NOMO-1 treated with dmso at 0.1 percent for 144 hours (cell line): ENCODE data around the gene MTARC1.

Experiments used
- DNase-seq: peaks from one replicate; lab custom pipeline; 2025; ENCODE audit not compliant: unreplicated experiment; lab: John Stamatoyannopoulos, UW

Gene MTARC1

GRCh38 chr1:220828950-220829586 lies 42.4 kb downstream of the MTARC1 start:
- DNase-seq = no peak

DNA sequence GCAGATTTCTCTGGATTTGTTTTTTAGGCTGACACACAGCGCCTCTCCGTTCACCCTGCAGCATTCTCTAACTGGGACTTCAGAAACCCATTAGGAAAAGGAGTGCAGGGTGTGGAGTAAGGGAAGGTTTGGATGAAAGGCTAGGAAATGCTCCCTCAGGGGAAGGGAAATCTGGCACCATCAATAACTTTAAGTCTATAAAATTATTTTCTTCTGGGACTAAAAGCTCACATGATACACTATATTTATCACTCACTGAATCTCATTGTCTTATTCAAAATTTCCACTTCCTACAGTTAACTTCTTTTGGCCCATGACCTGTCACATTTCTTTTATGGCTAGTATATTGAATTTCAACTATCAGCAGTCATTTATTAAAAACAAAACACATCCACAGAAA lies 46.7 kb downstream of the MTARC1 start:
- DNase-seq = no peak

GRCh38 chr1:220834155-220834870 lies 47.6 kb downstream of the MTARC1 start:
- DNase-seq = no peak
